Measurements from ENCODE around the gene ZBTB7C.

GRCh38 chr18:48135436-48135966 is 273.7 kb downstream of the ZBTB7C start:
- TF ChIP-seq CTCF (conservative IDR thresholded peaks at IDR 0.05; ENCODE audit: low read depth, low read length) (no peak), POLR2A (IDR thresholded peaks at IDR 0.05; ENCODE audit: low read depth, low read length) (no peak), FOS (IDR thresholded peaks at IDR 0.05; ENCODE audit: low read depth, low read length) (no peak), RFX5 (IDR thresholded peaks at IDR 0.05; ENCODE audit: low read depth, low read length) (no peak), CEBPB (IDR thresholded peaks at IDR 0.05; ENCODE audit: low read depth, low read length) (no peak), ELK1 (IDR thresholded peaks at IDR 0.05; ENCODE audit: borderline replicate concordance, low read depth, low read length) (no peak), CHD1 (IDR thresholded peaks at IDR 0.05; ENCODE audit: low read depth, low read length) (no peak), MAFK (IDR thresholded peaks at IDR 0.05; ENCODE audit: low read depth, low read length) (no peak), RAD21 (IDR thresholded peaks at IDR 0.05; ENCODE audit: low read length) (no peak)
